HepG2 (cell line): Measurements from ENCODE around the gene C11orf68. TPM values are rescaled to one million over a fixed set of nuclear protein-coding genes. Genes with fewer than 3 reads are reported as not detected.

Experiments used
- ATRX ChIP-seq: sonication (generic); formaldehyde crosslinking; IDR thresholded peaks from 2 replicates; pipeline ENCODE4 v1.4.0; 2020; ENCODE audit warnings: missing genetic modification reagents, borderline replicate concordance
- KLF15 ChIP-seq: sonication (generic); formaldehyde crosslinking; IDR thresholded peaks from 2 replicates; pipeline ENCODE4 v1.8.1; 2023; ENCODE audit warnings: borderline replicate concordance, mild to moderate bottlenecking, inconsistent platforms, missing genetic modification reagents, mixed read lengths
- KLF16 ChIP-seq, 2 experiments: sonication (generic) in 1 of 2; formaldehyde crosslinking in 1 of 2; IDR thresholded peaks; 2 replicates each; pipeline versions ENCODE4 v1.6.1 to v1.8.0; 2016 to 2023; ENCODE audit warnings: missing genetic modification reagents in 2 of 2, missing compliant biosample characterization in 1 of 2
- MED8 ChIP-seq: sonication (generic); formaldehyde crosslinking; IDR thresholded peaks from 2 replicates; pipeline ENCODE4 v1.8.1; 2023; ENCODE audit warnings: mild to moderate bottlenecking, missing genetic modification reagents; ENCODE audit not compliant: insufficient replicate concordance
- SMARCE1 ChIP-seq: fragments of 450-650 bp; IDR thresholded peaks from 2 replicates; pipeline ENCODE4 v1.6.1; 2017; ENCODE audit warnings: borderline replicate concordance
- SMYD3 ChIP-seq: sonication (generic); formaldehyde crosslinking; IDR thresholded peaks from 2 replicates; pipeline ENCODE4 v1.8.1; 2023; ENCODE audit warnings: mild to moderate bottlenecking, missing genetic modification reagents
- SNRNP70 ChIP-seq: fragments of 200-400 bp; formaldehyde crosslinking; IDR thresholded peaks from 2 replicates; pipeline ENCODE4 v1.6.1; 2017; ENCODE audit warnings: mild to moderate bottlenecking, low read depth, low read length, moderate library complexity
- SRSF9 ChIP-seq: fragments of 200-400 bp; formaldehyde crosslinking; IDR thresholded peaks from 2 replicates; pipeline ENCODE4 v1.6.1; 2018; ENCODE audit warnings: borderline replicate concordance, mild to moderate bottlenecking, low read depth, low read length; ENCODE audit not compliant: insufficient read depth, poor library complexity, severe bottlenecking
- TCF7L2 ChIP-seq: IDR thresholded peaks from 2 replicates; pipeline ENCODE4 v1.6.1; 2011; ENCODE audit warnings: mild to moderate bottlenecking, low read depth, low read length, moderate library complexity
- ZFY ChIP-seq: sonication (generic); formaldehyde crosslinking; IDR thresholded peaks from 2 replicates; pipeline ENCODE4 v1.4.0; 2020; ENCODE audit warnings: missing genetic modification reagents
- ZKSCAN1 ChIP-seq: fragments of 150-350 bp; IDR thresholded peaks from 2 replicates; pipeline ENCODE4 v1.6.1; 2014; ENCODE audit warnings: low read length
- ZSCAN30 ChIP-seq: sonication (generic); formaldehyde crosslinking; IDR thresholded peaks from 2 replicates; pipeline ENCODE4 v1.5.0; 2020; ENCODE audit warnings: mild to moderate bottlenecking, missing genetic modification reagents
- polyA plus RNA-seq, 8 experiments: library from polyadenylated mRNA; depleted of rRNA in 3 of 8; stranded (reverse) in 7 of 8; unstranded in 1 of 8; fragments of >200 nt; fragmentation: Illumina TruSeq in 4 of 8; extraction: Trizol in 4 of 8; gene quantifications; 2 replicates each; pipeline versions ENCODE4 v1.2.1 to v1.2.3, GENCODE V29; 2011 to 2016; ENCODE audit warnings: low read depth in 4 of 8, missing spikeins in 1 of 8, mixed read lengths in 1 of 8; ENCODE audit not compliant: insufficient read depth in 1 of 8
- total RNA-seq, 5 experiments: library from RNA; depleted of rRNA; stranded (reverse); fragments of >200 nt; fragmentation: Illumina TruSeq; extraction: Trizol; gene quantifications; 2 replicates each; pipeline ENCODE4 v1.2.3, GENCODE V29; 2016; ENCODE audit warnings: low read depth in 1 of 5
- TF ChIP-seq, protein P1 (sequence below): sonication (generic); formaldehyde crosslinking; conservative IDR thresholded peaks from 2 replicates; pipeline ENCODE4 v1.5.0; 2020; ENCODE audit warnings: missing genetic modification reagents
- TF ChIP-seq, protein P2 (sequence below): sonication (generic); formaldehyde crosslinking; IDR thresholded peaks from 2 replicates; pipeline ENCODE4 v1.4.0; 2020; ENCODE audit warnings: missing genetic modification reagents, borderline replicate concordance
- TF ChIP-seq, protein P3 (sequence below): sonication (generic); formaldehyde crosslinking; IDR thresholded peaks from 2 replicates; pipeline ENCODE4 v1.4.0; 2020; ENCODE audit warnings: missing genetic modification reagents
- TF ChIP-seq, protein P4 (sequence below): sonication (generic); formaldehyde crosslinking; IDR thresholded peaks from 2 replicates; pipeline ENCODE4 v1.9.0; 2021; ENCODE audit warnings: missing genetic modification reagents, borderline replicate concordance
- TF ChIP-seq, protein P5 (sequence below): sonication (generic); formaldehyde crosslinking; IDR thresholded peaks from 2 replicates; pipeline ENCODE4 v1.4.0; 2020; ENCODE audit warnings: missing genetic modification reagents, borderline replicate concordance

C11orf68 gene
- total and polyA plus RNA-seq, 2 of the 13 experiments (the other 11 are each of a cell fraction or from before 2014, with no cell fraction given): 8.4 to 28.3 TPM

DNA sequence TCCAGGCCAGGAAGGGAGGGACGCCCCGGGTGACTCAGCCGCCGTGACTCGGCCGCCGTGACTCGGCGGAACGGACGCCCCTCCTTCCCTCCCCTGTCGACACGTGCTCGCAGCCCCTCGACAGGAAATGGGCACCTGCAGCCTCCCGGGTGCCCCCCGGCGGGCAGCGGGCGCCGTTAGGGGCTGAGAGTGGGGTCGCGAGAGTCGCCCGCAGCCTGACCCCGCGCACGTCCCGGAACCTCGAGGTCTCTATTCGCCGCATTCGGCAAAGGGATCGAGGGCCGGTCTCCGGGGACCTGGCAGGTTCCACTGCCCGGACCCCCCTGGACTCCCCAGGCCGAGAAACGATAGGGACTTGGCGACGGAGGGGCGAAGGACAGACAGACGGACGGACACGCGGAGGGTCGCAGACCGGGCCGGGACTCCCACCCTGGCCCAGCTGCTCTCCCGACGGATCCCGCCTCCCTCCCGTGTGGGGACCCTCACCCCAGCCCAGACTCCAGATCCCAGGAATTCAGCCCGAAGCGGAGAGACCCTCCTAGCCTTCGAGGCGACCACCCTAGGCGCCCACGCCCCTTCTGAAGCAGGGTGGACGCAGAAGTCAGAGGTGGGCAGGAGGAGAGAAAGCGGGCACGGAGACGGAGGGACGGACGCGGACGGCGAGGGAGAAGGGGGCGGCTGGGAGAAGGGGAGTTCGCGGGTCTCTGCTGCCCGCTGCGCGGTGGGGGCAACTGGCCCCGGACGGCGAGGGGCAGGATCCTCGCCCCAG lies 19.3 kb downstream of the C11orf68 start (continued):
- TF ChIP-seq, protein P1, sequence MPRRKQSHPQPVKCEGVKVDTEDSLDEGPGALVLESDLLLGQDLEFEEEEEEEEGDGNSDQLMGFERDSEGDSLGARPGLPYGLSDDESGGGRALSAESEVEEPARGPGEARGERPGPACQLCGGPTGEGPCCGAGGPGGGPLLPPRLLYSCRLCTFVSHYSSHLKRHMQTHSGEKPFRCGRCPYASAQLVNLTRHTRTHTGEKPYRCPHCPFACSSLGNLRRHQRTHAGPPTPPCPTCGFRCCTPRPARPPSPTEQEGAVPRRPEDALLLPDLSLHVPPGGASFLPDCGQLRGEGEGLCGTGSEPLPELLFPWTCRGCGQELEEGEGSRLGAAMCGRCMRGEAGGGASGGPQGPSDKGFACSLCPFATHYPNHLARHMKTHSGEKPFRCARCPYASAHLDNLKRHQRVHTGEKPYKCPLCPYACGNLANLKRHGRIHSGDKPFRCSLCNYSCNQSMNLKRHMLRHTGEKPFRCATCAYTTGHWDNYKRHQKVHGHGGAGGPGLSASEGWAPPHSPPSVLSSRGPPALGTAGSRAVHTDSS (CRISPR knock-in tag): no peak
- no peak for TF ChIP-seq KLF15 (CRISPR knock-in tag)
- TF ChIP-seq, protein P2, sequence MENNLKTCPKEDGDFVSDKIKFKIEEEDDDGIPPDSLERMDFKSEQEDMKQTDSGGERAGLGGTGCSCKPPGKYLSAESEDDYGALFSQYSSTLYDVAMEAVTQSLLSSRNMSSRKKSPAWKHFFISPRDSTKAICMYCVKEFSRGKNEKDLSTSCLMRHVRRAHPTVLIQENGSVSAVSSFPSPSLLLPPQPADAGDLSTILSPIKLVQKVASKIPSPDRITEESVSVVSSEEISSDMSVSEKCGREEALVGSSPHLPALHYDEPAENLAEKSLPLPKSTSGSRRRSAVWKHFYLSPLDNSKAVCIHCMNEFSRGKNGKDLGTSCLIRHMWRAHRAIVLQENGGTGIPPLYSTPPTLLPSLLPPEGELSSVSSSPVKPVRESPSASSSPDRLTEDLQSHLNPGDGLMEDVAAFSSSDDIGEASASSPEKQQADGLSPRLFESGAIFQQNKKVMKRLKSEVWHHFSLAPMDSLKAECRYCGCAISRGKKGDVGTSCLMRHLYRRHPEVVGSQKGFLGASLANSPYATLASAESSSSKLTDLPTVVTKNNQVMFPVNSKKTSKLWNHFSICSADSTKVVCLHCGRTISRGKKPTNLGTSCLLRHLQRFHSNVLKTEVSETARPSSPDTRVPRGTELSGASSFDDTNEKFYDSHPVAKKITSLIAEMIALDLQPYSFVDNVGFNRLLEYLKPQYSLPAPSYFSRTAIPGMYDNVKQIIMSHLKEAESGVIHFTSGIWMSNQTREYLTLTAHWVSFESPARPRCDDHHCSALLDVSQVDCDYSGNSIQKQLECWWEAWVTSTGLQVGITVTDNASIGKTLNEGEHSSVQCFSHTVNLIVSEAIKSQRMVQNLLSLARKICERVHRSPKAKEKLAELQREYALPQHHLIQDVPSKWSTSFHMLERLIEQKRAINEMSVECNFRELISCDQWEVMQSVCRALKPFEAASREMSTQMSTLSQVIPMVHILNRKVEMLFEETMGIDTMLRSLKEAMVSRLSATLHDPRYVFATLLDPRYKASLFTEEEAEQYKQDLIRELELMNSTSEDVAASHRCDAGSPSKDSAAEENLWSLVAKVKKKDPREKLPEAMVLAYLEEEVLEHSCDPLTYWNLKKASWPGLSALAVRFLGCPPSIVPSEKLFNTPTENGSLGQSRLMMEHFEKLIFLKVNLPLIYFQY: 0 out of 2 replicates have a peak, but pooled peaks have one; percentile 45
- no peak for TF ChIP-seq ZSCAN30 (CRISPR knock-in tag)
- no peak for TF ChIP-seq SRSF9
- TF ChIP-seq ZFY (CRISPR knock-in tag): peak; percentile 64
- 0 out of 2 replicates have a peak, but pooled peaks have one; percentile 34 for TF ChIP-seq SMYD3
- no peak for TF ChIP-seq SNRNP70
- TF ChIP-seq MED8 (CRISPR knock-in tag): no peak
- no peak for TF ChIP-seq SMARCE1
- TF ChIP-seq, protein P3, sequence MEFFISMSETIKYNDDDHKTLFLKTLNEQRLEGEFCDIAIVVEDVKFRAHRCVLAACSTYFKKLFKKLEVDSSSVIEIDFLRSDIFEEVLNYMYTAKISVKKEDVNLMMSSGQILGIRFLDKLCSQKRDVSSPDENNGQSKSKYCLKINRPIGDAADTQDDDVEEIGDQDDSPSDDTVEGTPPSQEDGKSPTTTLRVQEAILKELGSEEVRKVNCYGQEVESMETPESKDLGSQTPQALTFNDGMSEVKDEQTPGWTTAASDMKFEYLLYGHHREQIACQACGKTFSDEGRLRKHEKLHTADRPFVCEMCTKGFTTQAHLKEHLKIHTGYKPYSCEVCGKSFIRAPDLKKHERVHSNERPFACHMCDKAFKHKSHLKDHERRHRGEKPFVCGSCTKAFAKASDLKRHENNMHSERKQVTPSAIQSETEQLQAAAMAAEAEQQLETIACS: no peak
- TF ChIP-seq, protein P4, sequence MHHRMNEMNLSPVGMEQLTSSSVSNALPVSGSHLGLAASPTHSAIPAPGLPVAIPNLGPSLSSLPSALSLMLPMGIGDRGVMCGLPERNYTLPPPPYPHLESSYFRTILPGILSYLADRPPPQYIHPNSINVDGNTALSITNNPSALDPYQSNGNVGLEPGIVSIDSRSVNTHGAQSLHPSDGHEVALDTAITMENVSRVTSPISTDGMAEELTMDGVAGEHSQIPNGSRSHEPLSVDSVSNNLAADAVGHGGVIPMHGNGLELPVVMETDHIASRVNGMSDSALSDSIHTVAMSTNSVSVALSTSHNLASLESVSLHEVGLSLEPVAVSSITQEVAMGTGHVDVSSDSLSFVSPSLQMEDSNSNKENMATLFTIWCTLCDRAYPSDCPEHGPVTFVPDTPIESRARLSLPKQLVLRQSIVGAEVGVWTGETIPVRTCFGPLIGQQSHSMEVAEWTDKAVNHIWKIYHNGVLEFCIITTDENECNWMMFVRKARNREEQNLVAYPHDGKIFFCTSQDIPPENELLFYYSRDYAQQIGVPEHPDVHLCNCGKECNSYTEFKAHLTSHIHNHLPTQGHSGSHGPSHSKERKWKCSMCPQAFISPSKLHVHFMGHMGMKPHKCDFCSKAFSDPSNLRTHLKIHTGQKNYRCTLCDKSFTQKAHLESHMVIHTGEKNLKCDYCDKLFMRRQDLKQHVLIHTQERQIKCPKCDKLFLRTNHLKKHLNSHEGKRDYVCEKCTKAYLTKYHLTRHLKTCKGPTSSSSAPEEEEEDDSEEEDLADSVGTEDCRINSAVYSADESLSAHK (CRISPR knock-in tag): no peak; the same call in 1 of the 2 replicates
- no peak for TF ChIP-seq TCF7L2
- TF ChIP-seq ATRX (CRISPR knock-in tag): no peak
- peak in 1 of 2 experiments; percentile 76; a peak in 1 of 4 replicates for TF ChIP-seq KLF16 (CRISPR knock-in tag; IDR thresholded peaks at IDR 0.05)
- TF ChIP-seq, protein P5, sequence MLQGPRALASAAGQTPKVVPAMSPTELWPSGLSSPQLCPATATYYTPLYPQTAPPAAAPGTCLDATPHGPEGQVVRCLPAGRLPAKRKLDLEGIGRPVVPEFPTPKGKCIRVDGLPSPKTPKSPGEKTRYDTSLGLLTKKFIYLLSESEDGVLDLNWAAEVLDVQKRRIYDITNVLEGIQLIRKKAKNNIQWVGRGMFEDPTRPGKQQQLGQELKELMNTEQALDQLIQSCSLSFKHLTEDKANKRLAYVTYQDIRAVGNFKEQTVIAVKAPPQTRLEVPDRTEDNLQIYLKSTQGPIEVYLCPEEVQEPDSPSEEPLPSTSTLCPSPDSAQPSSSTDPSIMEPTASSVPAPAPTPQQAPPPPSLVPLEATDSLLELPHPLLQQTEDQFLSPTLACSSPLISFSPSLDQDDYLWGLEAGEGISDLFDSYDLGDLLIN (CRISPR knock-in tag): no peak
- no peak for TF ChIP-seq ZKSCAN1
